Activated T-cell treated with anti-CD3 and anti-CD28 coated beads, Interleukin-2, amount 50 U/mL, for 48 hours (primary cell): ENCODE data around the gene FBXW9.
A peak's percentile ranks its signal among the peaks of the same experiment; 100 is the strongest.
"Not testable (repeated sequence)": the region's sequence is repeated elsewhere in the genome, so short reads cannot be mapped to it uniquely, and the experiment has no call there.

Experiments used
- DNase-seq, 2 experiments: peaks; one replicate each; pipeline ENCODE4 v3.0.0-alpha.2; 2020

The FBXW9 gene

DNA sequence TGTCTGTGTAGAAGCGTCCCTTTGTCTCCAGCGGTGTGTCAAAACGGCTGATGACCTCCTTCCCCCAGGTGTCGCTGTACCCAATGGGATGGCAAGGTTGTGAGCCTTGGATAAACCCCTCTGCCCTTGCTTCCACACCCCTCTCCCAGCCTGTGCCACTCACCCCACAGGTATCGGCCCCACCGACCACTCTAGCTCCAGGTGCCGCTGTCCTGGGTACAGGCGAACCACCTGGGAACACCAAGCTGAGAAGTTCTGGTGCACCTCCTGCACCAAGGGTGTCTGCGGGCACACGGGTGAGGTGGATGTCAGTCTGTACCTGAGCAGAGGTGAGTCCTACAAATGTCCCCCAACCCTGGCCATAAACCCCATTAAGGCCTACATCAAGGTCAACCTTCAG lies 46.5 kb downstream of the FBXW9 start:
- DNase-seq = no peak

DNA sequence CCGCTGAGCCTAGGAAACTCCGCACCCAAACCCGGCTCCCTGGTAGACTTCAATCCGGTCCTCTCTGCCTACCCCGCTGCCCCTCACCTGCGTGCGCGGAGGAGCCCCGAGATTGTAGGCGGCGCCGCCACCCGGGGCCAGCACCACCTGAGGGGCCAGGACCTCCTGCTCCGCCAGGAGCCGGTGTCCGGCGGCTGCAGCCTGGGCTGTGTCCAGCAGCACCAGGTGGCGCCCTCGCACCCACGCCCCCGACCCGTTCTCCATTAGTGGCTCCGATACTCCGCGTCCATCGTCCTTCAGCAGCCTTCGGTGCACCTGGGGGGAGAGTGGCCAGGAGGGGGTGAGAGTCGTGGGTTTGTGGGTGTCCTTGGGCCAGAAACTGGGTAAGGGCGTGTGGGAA lies 48.3 kb downstream of the FBXW9 start:
- DNase-seq = no peak

DNA sequence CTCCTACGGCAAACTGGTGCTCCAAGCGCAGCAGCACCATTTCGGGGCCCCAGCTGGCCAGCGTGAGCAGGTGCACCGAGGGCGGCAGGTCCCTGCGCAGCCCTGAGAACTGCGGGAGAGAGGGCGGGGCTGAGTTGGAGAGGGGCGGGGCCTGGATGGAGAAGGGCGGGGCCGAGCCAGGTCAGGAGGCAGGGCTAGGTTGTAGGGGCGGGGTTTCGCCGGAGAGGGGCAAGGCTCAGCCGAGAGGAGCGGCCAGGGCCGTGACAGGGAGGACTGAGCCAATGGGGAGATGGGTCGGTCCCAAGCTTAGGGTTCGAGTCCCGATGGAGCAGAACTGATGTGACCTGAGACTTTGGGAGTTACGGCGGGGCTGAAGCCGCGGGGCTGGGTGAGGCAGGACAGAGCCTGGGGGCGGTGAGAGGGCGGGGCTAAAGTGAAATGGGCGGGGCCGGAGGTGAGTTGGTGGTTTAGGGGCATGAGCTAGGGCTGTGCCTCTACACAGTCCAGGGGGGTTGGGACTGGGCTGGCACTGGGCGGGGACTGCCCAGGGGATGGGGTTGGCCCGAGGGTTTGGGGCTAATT lies 48.9 kb downstream of the FBXW9 start:
- DNase-seq = peak; percentile 66 to 75

DNA sequence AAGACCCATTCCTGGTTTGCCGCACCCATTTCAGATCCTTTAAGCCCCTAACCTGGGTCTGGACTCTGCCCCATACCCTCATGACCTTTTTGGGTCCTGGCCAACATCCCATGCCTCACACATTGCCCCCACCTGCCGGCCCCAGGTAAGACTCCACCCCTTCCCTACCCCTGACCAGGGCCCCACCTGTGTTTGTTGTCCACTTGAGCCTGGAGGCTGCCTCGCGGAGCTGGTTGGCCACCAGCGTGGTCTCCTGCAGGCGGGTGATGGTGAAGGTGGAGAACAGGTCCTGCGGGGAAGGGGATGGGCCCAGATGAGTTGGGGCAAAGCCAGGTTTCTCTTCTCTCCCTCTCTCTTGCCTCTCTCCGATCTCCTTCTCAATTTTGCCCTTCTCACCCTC lies 49.4 kb downstream of the FBXW9 start:
- no peak for DNase-seq

DNA sequence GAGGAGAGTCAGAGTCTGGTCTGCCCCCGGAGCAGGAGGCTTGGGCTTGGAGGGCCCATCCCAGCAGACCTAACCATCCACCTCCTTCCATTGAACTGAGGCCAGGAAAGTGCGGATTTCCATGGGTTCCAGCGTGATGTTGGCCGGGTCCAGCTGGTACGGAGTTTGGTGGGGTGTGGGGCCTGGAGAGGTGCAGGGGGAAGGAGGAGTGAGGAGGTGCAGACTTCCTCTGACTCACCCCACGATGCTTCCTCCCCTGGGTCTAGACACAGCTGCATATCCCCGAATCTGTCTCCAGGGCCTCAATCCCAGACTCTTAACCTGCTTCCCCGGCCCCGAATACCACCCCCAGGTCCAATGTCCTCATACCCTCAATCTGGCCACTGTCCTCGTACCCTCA lies 49.9 kb downstream of the FBXW9 start:
- DNase-seq = no peak

DNA sequence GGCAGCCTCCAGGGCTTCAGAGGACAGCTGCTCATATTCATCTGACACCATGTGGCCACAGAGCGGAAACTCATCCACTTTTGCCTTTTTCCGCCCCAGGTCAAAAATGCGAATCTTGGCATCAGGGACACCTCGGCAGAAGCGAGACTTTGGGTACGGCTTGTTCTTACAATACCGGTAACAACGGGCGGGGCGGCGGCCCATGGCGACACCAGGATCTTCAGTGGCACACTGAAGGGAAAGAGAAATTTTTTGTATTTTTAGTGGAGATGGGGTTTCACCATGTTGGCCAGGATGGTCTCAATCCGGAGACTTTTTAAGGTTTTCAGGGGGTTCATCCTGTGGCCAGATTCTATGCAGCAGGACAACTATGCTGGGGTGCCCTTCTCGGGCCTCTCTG lies 52.7 kb downstream of the FBXW9 start:
- DNase-seq = not testable (repeated sequence)

DNA sequence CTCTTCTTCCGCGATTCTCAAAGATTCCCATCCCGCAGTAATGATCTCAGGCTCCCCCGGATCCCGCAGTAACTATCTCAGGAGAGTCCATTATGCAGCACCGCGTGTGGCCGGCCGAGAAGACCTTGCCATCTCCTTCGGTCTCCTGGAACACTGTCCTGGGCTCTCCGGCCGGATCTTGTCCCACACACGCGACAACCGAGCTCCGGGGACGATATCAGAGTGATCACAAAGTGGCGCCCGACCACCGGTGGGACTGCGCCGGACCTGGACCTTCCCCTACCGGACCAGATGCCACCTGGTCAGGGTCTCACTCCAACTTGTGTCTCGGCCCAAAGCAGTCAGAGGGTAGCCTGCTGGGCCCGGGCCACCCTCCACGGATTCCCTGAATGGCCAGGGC lies 53.9 kb downstream of the FBXW9 start:
- DNase-seq = no peak

DNA sequence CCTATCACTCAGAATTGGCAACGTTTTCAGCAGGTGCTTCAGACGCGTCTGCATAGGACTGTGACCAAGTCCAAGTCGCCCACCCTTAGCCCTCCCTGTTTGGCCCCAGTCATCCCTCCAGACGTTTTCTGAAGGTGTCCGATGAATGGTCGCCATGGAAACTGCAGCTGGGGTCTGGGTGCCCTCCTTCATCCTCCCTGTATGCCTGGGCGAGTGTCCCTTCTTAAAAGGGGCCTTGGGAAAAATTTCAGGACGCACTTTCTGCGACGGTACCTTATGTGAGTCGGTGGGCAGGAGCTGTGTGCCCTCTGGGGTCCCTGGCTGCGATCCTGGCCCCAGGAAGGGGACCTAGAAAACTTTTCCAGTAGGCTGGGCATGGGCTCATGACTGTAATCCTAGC lies 55.0 kb downstream of the FBXW9 start:
- DNase-seq = no peak

DNA sequence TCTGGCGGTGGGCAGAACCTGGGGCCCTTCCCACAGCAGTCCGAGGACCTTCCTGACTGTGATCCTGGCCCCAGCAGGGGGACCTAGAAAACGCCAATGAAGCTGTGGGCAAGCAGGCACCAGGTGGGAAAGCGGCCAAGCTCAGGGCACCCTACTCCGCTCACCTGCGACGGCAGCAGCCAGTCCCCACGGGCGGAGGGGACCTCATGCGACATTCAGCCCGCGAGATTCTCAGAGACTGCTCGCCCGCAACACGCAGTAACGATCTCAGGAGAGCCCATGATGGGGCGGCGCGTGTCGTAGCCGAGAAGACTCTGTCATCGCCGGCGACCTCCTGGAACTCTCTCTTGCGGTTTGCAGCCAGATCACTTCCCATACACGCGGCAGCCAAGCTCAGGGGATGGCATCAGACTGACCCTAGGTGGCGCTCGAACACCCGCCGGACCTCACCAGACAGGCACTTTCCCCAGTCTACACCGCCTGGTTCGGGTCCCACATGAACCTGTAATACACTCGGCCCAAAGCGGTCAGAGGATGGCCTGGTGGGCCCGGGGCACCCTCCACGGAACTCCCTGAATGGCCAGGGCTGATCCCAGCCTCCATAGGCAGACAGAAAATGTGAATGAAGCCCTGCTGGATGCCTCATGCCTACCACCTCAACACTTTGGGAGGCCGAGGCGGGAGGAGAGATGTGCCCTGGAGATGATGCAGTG lies 56.4 kb downstream of the FBXW9 start:
- DNase-seq = peak; percentile 93 to 95
